Umbilical cord (tissue), 1 donor: ENCODE data around the gene CYBC1. TPM values are rescaled to one million over a fixed set of nuclear protein-coding genes. Genes with fewer than 3 reads are reported as not detected.

ENCODE experiments used
- total RNA-seq: library from RNA; depleted of rRNA; stranded (reverse); fragments of >200 nt; gene quantifications from one replicate; pipeline ENCODE4 v1.2.3, GENCODE V29; 2014; ENCODE audit warnings: low replicate concordance; ENCODE audit not compliant: insufficient read depth

The CYBC1 gene
- total RNA-seq, 1 donor from 2014 or later: 38.0 TPM

Other genes starting within 250 kb of the CYBC1 start
- gene CCDC57, start 237.9 kb downstream of the CYBC1 start, total RNA-seq: 17.1 TPM
- gene SLC16A3, start 221.7 kb downstream of the CYBC1 start, total RNA-seq: 140 TPM
- gene CSNK1D, start 177.1 kb downstream of the CYBC1 start, total RNA-seq: 50.3 TPM
- gene CD7, start 133.1 kb downstream of the CYBC1 start, total RNA-seq: 2.9 TPM
- gene SECTM1, start 117.0 kb downstream of the CYBC1 start, total RNA-seq: 6.7 TPM
- gene TEX19, start 91.5 kb downstream of the CYBC1 start, total RNA-seq: not detected
- 0.48 TPM for gene UTS2R, start 79.0 kb downstream of the CYBC1 start, total RNA-seq
- gene HEXD, start 32.4 kb downstream of the CYBC1 start, total RNA-seq: 12.5 TPM
- gene OGFOD3, start 32.2 kb downstream of the CYBC1 start, total RNA-seq: 8.4 TPM
- gene NARF, start 8.0 kb upstream of the CYBC1 start, total RNA-seq: 39.7 TPM
- gene FOXK2, start 69.0 kb upstream of the CYBC1 start, total RNA-seq: 25.0 TPM
- gene WDR45B, start 197.7 kb upstream of the CYBC1 start, total RNA-seq: 95.1 TPM
- gene RAB40B, start 247.9 kb upstream of the CYBC1 start, total RNA-seq: 14.4 TPM